Superior temporal gyrus (tissue), 1 donor: ENCODE results near the gene CORIN.
"Not testable (repeated sequence)": the region's sequence is repeated elsewhere in the genome, so short reads cannot be mapped to it uniquely, and the experiment has no call there.

Experiments used
- DNase-seq: peaks from one replicate; pipeline ENCODE4 v3.0.0-alpha.2; 2016; ENCODE audit errors: extremely low spot score

Gene CORIN

GRCh38 chr4:47691757-47692383, 146.0 kb downstream of the CORIN start:
- not testable (repeated sequence) for DNase-seq

- no peak for DNase-seq
These were observed 147.3 kb downstream of the CORIN start for GRCh38 chr4:47690611-47691010.

- DNase-seq = no peak
These were observed 151.5 kb downstream of the CORIN start for GRCh38 chr4:47686294-47686872.

- no peak for DNase-seq
These were observed 162.1 kb downstream of the CORIN start for GRCh38 chr4:47675806-47676205.

GRCh38 chr4:47674144-47674543, 163.7 kb downstream of the CORIN start:
- DNase-seq = no peak

GRCh38 chr4:47672696-47673095, 165.2 kb downstream of the CORIN start:
- no peak for DNase-seq

GRCh38 chr4:47669946-47670345, 167.9 kb downstream of the CORIN start:
- DNase-seq = no peak

GRCh38 chr4:47668810-47669408, 169.0 kb downstream of the CORIN start:
- peak; percentile 89 for DNase-seq

- no peak for DNase-seq
These were observed 169.6 kb downstream of the CORIN start for GRCh38 chr4:47668256-47668655.

- no peak for DNase-seq
These were observed 170.3 kb downstream of the CORIN start for GRCh38 chr4:47667552-47667951.

GRCh38 chr4:47664051-47664826, 173.6 kb downstream of the CORIN start:
- DNase-seq = peak; percentile 67

GRCh38 chr4:47662975-47663374, 174.9 kb downstream of the CORIN start:
- no peak for DNase-seq

- DNase-seq = no peak
These were observed 176.1 kb downstream of the CORIN start for GRCh38 chr4:47661741-47662140.

GRCh38 chr4:47659342-47659741, 178.5 kb downstream of the CORIN start:
- DNase-seq = no peak

GRCh38 chr4:47654972-47655693, 182.7 kb downstream of the CORIN start:
- no peak for DNase-seq

GRCh38 chr4:47652092-47652491, 185.8 kb downstream of the CORIN start:
- no peak for DNase-seq

GRCh38 chr4:47651231-47651630, 186.6 kb downstream of the CORIN start:
- no peak for DNase-seq

GRCh38 chr4:47650584-47651130, 187.2 kb downstream of the CORIN start:
- DNase-seq = no peak

GRCh38 chr4:47647544-47647943, 190.3 kb downstream of the CORIN start:
- no peak for DNase-seq

- DNase-seq = no peak
These were observed 190.8 kb downstream of the CORIN start for GRCh38 chr4:47647029-47647428.

GRCh38 chr4:47646372-47646771, 191.5 kb downstream of the CORIN start:
- no peak for DNase-seq

- DNase-seq = no peak
These were observed 194.0 kb downstream of the CORIN start for GRCh38 chr4:47643845-47644244.
